Mesendoderm (in vitro differentiated cells): ENCODE data around the gene CRIM1.

ENCODE experiments used
- DNase-seq: peaks from one replicate; pipeline ENCODE4 v3.0.0; 2013
- H2AK5ac ChIP-seq: 2 replicates; pipeline ENCODE4 v1.6.1; 2013; ENCODE audit warnings: low read length, inconsistent platforms
- H2BK120ac ChIP-seq: 2 replicates; pipeline ENCODE4 v1.6.1; 2013; ENCODE audit warnings: low read depth, mild to moderate bottlenecking, low read length, moderate library complexity, mixed read lengths
- H2BK15ac ChIP-seq: replicated peaks from 2 replicates; pipeline ENCODE4 v1.6.1; 2013; ENCODE audit warnings: low read depth, mild to moderate bottlenecking, moderate library complexity
- H2BK5ac ChIP-seq: 2 replicates; pipeline ENCODE4 v1.6.1; 2013; ENCODE audit warnings: low read length, inconsistent platforms
- H3K18ac ChIP-seq: 2 replicates; pipeline ENCODE4 v1.6.1; 2013; ENCODE audit warnings: mild to moderate bottlenecking, low read length, mixed read lengths
- H3K23ac ChIP-seq: one replicate; pipeline ENCODE4 v1.6.1; 2013; ENCODE audit warnings: low read length
- H3K27ac ChIP-seq: 2 replicates; pipeline ENCODE4 v1.5.1; 2013; ENCODE audit warnings: low read depth, mild to moderate bottlenecking, inconsistent platforms, low read length, moderate library complexity
- H3K27me3 ChIP-seq: 2 replicates; pipeline ENCODE4 v1.6.1; 2013; ENCODE audit warnings: low read length, control low read depth, mild to moderate bottlenecking, inconsistent platforms; ENCODE audit not compliant: insufficient read depth, poor library complexity
- H3K36me3 ChIP-seq: 2 replicates; pipeline ENCODE4 v1.6.1; 2013; ENCODE audit warnings: low read length, inconsistent platforms; ENCODE audit not compliant: control insufficient read depth, insufficient read depth
- H3K4ac ChIP-seq: one replicate; pipeline ENCODE4 v1.6.1; 2013; ENCODE audit warnings: low read depth, mild to moderate bottlenecking, low read length, moderate library complexity
- H3K4me1 ChIP-seq: 2 replicates; pipeline ENCODE4 v1.6.1; 2013; ENCODE audit warnings: low read depth, low read length, inconsistent platforms; ENCODE audit not compliant: control insufficient read depth
- H3K4me2 ChIP-seq: 2 replicates; pipeline ENCODE4 v1.6.1; 2013; ENCODE audit warnings: low read length
- H3K4me3 ChIP-seq: 2 replicates; pipeline ENCODE4 v1.5.1; 2013; ENCODE audit warnings: mild to moderate bottlenecking, low read length
- H3K56ac ChIP-seq: one replicate; pipeline ENCODE4 v1.6.1; 2013; ENCODE audit warnings: low read length
- H3K79me1 ChIP-seq: 2 replicates; pipeline ENCODE4 v1.6.1; 2013; ENCODE audit warnings: low read length, inconsistent platforms
- H3K79me2 ChIP-seq: 2 replicates; pipeline ENCODE4 v1.6.1; 2013; ENCODE audit warnings: mild to moderate bottlenecking, low read length; ENCODE audit not compliant: control insufficient read depth, insufficient read depth
- H3K9ac ChIP-seq: 2 replicates; pipeline ENCODE4 v1.6.1; 2013; ENCODE audit warnings: low read length, inconsistent platforms
- H4K5ac ChIP-seq: one replicate; pipeline ENCODE4 v1.6.1; 2013; ENCODE audit warnings: low read length
- H4K8ac ChIP-seq: one replicate; pipeline ENCODE4 v1.6.1; 2013; ENCODE audit warnings: low read depth, mild to moderate bottlenecking, control low read depth, low read length, moderate library complexity
- WGBS: extraction: QIAGEN DNeasy Blood & Tissue Kit; methylation state at CpG from one replicate; pipeline ENCODE4 v1.1.7; 2013; ENCODE audit warnings: low lambda C conversion rate, missing lambda C conversion rate; ENCODE audit not compliant: insufficient coverage; ENCODE audit errors: extremely low coverage; 5-methylcytosine and 5-hydroxymethylcytosine counted together

Gene CRIM1

DNA sequence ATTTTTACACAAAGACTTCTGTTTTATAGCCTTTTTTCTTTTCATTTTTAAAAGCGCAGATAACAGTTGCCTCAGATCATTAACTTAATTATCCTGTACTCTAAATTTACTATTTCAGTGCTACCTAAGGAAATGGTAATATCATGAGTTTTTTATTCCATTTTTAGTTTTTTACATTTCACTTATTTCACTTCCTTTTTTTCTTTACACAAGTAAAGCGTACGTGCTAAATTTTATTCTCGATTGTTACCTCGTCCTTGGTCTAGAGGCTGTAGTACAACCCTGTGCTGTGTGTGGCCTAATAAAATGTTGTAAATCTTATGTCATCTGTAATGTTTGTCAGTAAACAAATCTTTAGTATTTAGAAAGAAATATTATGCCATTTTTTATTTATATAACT is 49.2 kb downstream of the CRIM1 start:
- Histone ChIP-seq H3K36me3 (no peaks in the 10 kb centered on the region), H3K79me1 (peaks cover 13% of the 10 kb centered on the region), H3K27me3 (no peaks in the 10 kb centered on the region), H3K79me2 (peaks cover 23% of the 10 kb centered on the region), H2AK5ac (no peak overlapping the region), H4K8ac (no peak overlapping the region), H3K4ac (no peak overlapping the region), H3K18ac (no peak overlapping the region), H4K5ac (no peak overlapping the region), H2BK120ac (no peak overlapping the region), H2BK5ac (no peak overlapping the region), H3K4me2 (no peak overlapping the region), H3K4me1 (peaks cover 4% of the 10 kb centered on the region), H3K9ac (no peak overlapping the region), H3K23ac (no peak overlapping the region), H3K4me3 (no peak overlapping the region), H3K56ac (no peak overlapping the region), H2BK15ac (no peak overlapping the region), H3K27ac (no peak overlapping the region)
- WGBS, result no CpG with 5 or more reads among the region's 5 CpGs
- no peak for DNase-seq

DNA sequence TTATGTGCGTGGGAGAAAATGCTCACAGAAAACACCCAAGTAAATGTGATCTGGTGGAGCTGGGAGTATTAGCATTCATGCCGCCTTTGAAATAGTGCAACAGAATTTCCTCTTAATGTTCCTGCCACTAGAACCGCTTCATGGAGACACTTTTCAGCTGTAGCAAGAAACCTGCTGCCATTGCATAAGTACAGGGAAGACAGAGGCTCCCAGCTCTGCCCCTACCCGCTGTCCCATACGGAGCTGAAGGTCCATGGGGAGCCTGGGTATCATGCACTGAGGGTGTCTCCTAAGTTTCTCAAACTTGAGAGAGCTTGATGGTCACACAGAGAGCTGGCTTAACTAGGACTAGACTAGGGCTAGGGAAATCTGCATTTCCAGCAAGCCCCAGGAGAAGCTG is 49.6 kb downstream of the CRIM1 start:
- DNase-seq, result no peak
- no peak overlapping the region for H4K5ac ChIP-seq
- H3K56ac ChIP-seq, result no peak overlapping the region
- H3K4me2 ChIP-seq, result no peak overlapping the region
- H2BK5ac ChIP-seq, result no peak overlapping the region
- no peak overlapping the region for H2AK5ac ChIP-seq
- no peak overlapping the region for H2BK120ac ChIP-seq
- no peaks in the 10 kb centered on the region for H3K27me3 ChIP-seq
- peaks cover 12% of the 10 kb centered on the region for H3K79me1 ChIP-seq
- H3K79me2 ChIP-seq, result peaks cover 20% of the 10 kb centered on the region
- no peak overlapping the region for H2BK15ac ChIP-seq
- no peak overlapping the region for H3K27ac ChIP-seq
- no peak overlapping the region for H3K4me3 ChIP-seq
- H3K18ac ChIP-seq, result no peak overlapping the region
- H3K9ac ChIP-seq, result no peak overlapping the region
- peaks cover 5% of the 10 kb centered on the region for H3K4me1 ChIP-seq
- H4K8ac ChIP-seq, result no peak overlapping the region
- no peak overlapping the region for H3K4ac ChIP-seq
- WGBS, result no CpG with 5 or more reads among the region's 5 CpGs
- H3K23ac ChIP-seq, result no peak overlapping the region
- H3K36me3 ChIP-seq, result no peaks in the 10 kb centered on the region

DNA sequence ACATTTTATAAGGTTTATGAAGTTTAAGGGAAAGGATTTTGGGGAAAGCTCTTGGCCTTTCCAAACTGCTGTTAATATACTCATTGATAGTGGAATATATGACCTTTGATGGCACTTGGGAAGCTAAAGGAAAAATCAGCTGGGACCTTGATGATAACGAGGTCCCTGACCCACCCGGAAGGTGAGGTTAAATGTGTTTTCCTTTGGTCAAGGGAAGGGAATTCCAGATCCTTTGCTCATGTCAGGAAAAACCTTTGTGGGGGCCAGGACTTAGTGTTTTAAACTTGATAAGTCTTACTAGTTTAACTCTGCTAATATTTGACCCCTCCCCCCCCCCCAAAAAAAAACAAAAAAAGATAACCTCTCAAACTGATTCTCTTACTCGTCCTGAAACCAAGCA is 50.7 kb downstream of the CRIM1 start:
- no peak overlapping the region for H4K8ac ChIP-seq
- H2AK5ac ChIP-seq, result no peak overlapping the region
- no peak overlapping the region for H3K27ac ChIP-seq
- no peaks in the 10 kb centered on the region for H3K27me3 ChIP-seq
- H2BK5ac ChIP-seq, result no peak overlapping the region
- H3K4me3 ChIP-seq, result no peak overlapping the region
- H3K36me3 ChIP-seq, result no peaks in the 10 kb centered on the region
- no peak overlapping the region for H3K4me2 ChIP-seq
- no peak overlapping the region for H3K4ac ChIP-seq
- no CpG with 5 or more reads among the region's 3 CpGs for WGBS
- H2BK15ac ChIP-seq, result no peak overlapping the region
- H4K5ac ChIP-seq, result no peak overlapping the region
- no peak overlapping the region for H3K18ac ChIP-seq
- H3K4me1 ChIP-seq, result peaks cover 5% of the 10 kb centered on the region
- no peak overlapping the region for H3K9ac ChIP-seq
- no peak for DNase-seq
- no peak overlapping the region for H2BK120ac ChIP-seq
- peaks cover 16% of the 10 kb centered on the region for H3K79me2 ChIP-seq
- H3K79me1 ChIP-seq, result peaks cover 9% of the 10 kb centered on the region
- H3K23ac ChIP-seq, result no peak overlapping the region
- no peak overlapping the region for H3K56ac ChIP-seq

DNA sequence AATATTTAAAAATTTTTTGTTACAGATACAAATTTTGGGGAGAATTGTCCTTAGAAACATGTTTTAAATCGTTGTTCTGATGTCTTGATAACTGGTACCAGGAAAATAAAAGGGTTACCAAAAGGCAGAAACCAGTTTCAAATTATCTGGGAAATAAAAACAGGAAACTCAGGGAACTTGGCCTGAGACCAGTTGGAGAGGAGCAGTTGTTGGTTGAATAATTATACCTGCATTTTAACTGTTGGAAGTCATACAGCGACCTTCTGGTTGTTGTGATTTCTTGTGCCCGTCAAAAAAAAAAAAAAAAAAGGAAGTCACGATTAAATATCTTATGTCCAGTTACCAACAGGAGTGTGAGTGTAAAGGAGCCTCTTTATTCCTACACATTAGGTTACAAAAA is 51.8 kb downstream of the CRIM1 start:
- Histone ChIP-seq H3K23ac (no peak overlapping the region), H3K4me2 (no peak overlapping the region), H3K4ac (no peak overlapping the region), H2BK15ac (no peak overlapping the region), H2AK5ac (no peak overlapping the region), H3K36me3 (no peaks in the 10 kb centered on the region), H3K4me1 (peaks cover 7% of the 10 kb centered on the region), H3K79me2 (peaks cover 18% of the 10 kb centered on the region), H3K27me3 (no peaks in the 10 kb centered on the region), H3K79me1 (peaks cover 8% of the 10 kb centered on the region), H2BK120ac (no peak overlapping the region), H4K8ac (no peak overlapping the region), H2BK5ac (no peak overlapping the region), H4K5ac (no peak overlapping the region), H3K18ac (no peak overlapping the region), H3K27ac (no peak overlapping the region), H3K4me3 (no peak overlapping the region), H3K9ac (no peak overlapping the region), H3K56ac (no peak overlapping the region)
- no peak for DNase-seq
- whole genome bisulfite sequencing, result no CpG with 5 or more reads among the region's 4 CpGs

DNA sequence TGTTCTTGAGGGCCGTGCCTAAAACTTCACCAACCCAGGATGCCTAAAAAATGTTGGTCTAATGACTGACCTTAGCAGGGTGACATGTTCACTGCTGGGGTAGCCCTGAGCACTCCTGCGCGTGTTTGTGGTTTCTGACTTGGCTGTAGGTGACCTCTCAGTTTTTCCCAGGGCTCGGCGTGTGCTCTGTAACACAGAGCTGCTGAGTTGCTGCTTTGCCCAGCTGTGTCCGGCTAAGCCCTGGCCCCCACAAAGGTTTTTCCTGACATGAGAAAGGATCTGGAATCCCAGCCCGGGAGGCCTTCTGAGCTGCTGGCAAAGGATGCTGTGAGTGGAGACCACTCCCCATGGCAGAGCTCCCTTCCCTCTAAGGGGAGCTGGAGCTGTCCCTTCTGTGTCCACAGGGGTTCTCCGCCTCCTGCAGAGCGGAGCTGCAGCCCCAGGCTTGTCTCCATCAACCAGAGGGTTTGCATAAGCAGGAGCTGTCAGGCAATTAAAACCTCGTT is 52.7 kb downstream of the CRIM1 start:
- peaks cover 7% of the 10 kb centered on the region for H3K4me1 ChIP-seq
- H3K79me1 ChIP-seq, result peaks cover 6% of the 10 kb centered on the region
- no peak overlapping the region for H2BK5ac ChIP-seq
- DNase-seq, result peak; percentile 77
- H2BK120ac ChIP-seq, result no peak overlapping the region
- no peak overlapping the region for H3K18ac ChIP-seq
- peaks cover 17% of the 10 kb centered on the region for H3K79me2 ChIP-seq
- no peak overlapping the region for H3K23ac ChIP-seq
- no peak overlapping the region for H4K8ac ChIP-seq
- H3K9ac ChIP-seq, result no peak overlapping the region
- no peak overlapping the region for H2BK15ac ChIP-seq
- H3K36me3 ChIP-seq, result no peaks in the 10 kb centered on the region
- no peak overlapping the region for H3K56ac ChIP-seq
- no peak overlapping the region for H2AK5ac ChIP-seq
- no CpG with 5 or more reads among the region's 10 CpGs for WGBS
- H4K5ac ChIP-seq, result no peak overlapping the region
- no peak overlapping the region for H3K4ac ChIP-seq
- no peak overlapping the region for H3K4me2 ChIP-seq
- no peaks in the 10 kb centered on the region for H3K27me3 ChIP-seq
- no peak overlapping the region for H3K27ac ChIP-seq
- no peak overlapping the region for H3K4me3 ChIP-seq

DNA sequence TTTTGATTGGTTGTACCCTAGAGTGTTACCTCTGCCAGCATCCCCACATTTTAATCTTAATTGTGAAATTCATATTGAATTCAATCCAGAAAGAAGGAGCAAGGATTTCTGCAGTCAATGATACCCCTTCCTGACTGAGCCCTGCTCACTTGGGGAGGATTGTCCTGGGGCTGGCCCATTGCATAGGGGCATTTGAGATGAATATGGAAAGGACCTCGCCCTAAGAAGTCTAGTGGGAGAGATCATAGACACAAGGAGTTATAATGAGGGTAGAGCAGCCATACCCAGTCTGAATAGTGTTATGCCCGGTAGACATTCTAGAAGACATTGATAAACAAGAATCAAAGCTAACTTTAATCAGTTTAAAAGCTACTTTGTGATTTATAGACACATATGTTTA is 53.8 kb downstream of the CRIM1 start:
- no peaks in the 10 kb centered on the region for H3K36me3 ChIP-seq
- no peak overlapping the region for H2BK15ac ChIP-seq
- H3K4me2 ChIP-seq, result no peak overlapping the region
- no peak overlapping the region for H3K4ac ChIP-seq
- no CpG with 5 or more reads among the region's 2 CpGs for WGBS
- no peak overlapping the region for H3K4me3 ChIP-seq
- no peak overlapping the region for H3K56ac ChIP-seq
- DNase-seq, result no peak
- no peak overlapping the region for H3K27ac ChIP-seq
- peaks cover 4% of the 10 kb centered on the region for H3K4me1 ChIP-seq
- H4K8ac ChIP-seq, result no peak overlapping the region
- no peak overlapping the region for H3K18ac ChIP-seq
- no peak overlapping the region for H2AK5ac ChIP-seq
- H3K79me1 ChIP-seq, result peaks cover 3% of the 10 kb centered on the region
- no peak overlapping the region for H3K9ac ChIP-seq
- H2BK120ac ChIP-seq, result no peak overlapping the region
- no peak overlapping the region for H4K5ac ChIP-seq
- peaks cover 18% of the 10 kb centered on the region for H3K79me2 ChIP-seq
- H2BK5ac ChIP-seq, result no peak overlapping the region
- H3K27me3 ChIP-seq, result no peaks in the 10 kb centered on the region
- H3K23ac ChIP-seq, result no peak overlapping the region
